HG02678 (cell line): ENCODE data around the gene CCDC158.
"Not testable (repeated sequence)": the region's sequence is repeated elsewhere in the genome, so short reads cannot be mapped to it uniquely, and the experiment has no call there.

Source experiments
- ATAC-seq: cut with Tn5 transposase; IDR thresholded peaks from one replicate; pipeline ENCODE4 v1.9.1; 2021; ENCODE audit warnings: mild to moderate bottlenecking, moderate library complexity; ENCODE audit not compliant: unreplicated experiment

The CCDC158 gene

DNA sequence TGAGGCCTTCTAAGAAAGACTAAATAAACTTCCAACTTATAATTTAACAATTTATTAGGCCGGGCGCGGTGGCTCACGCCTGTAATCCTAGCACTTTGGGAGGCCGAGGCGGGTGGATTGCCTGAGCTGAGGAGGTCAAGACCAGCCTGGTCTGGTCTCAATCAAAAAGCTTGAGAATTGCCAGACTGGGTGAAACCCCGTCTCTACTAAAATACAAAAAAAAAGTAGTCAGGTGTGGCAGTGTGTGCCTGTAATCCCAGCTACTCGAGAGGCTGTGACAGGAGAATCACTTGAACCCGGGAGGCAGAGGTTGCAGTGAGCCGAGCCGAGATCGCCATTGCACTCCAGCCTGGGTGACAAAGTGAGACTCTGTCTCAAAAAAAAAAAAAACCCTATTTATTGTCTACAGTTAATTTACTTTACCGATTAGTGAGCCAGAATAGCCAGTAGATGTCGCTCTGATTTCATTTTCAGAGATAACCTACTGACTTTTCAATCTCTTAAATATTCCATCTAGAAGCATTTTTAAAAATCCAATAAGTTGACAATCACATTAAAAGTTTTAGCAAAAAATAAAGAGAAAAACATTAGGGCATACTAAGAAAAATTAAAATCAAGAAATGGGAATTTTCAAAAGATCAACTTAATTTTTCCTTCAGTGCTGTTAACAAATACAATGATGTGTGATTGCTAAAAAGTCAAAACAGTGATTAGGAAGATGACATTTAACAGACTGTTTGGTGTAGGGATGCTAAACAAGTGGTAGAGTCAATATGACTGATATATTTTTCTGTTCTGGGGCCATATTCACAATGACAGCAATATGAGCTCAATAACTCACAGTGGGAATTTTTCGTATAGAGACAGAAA lies 9.8 kb upstream of the CCDC158 start:
- no peak for ATAC-seq

DNA sequence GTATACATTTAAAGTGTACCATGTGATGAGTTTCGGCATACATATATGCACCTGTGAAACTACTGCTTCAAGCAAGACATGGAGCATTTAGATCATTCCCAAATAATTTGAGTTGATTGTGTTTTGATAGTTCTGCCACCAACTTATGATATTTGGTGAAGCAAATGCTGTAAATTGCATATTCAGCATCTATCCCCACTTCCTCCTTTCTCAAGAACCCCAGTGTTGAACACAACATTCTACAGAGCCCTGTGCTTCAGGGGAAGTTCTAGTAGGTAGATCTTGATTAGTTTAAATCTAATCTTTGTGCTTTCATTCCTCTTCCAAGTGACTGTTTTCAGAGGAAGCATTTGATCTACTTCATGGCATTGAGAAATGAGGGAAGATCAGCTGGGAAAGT lies 8.7 kb upstream of the CCDC158 start:
- no peak for ATAC-seq

DNA sequence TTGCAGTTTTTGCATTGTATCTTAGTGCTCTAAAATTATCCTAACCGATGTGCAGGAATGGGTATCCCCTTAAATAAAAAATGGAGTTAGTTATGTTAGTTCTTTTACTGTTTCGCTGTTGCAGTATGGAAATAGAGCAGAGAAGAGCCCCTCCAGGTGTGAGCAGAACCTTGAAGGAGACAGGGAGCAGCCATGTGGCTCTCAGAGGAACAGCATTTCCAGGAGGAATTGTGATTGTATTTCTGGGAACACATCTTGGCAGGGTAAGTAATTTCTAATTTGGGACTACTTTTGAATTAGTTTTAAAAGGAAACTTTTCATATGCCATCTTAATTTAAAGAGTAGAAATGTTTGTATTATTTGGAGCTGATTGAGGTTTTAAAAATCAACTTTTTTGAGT lies 5.3 kb upstream of the CCDC158 start:
- no peak for ATAC-seq

GRCh38 chr4:76423159-76423558 lies 2.2 kb upstream of the CCDC158 start:
- ATAC-seq, result not testable (repeated sequence)

- ATAC-seq, result no peak
Measured at GRCh38 chr4:76420188-76420761, 666 bp downstream of the CCDC158 start.

- no peak for ATAC-seq
Measured at GRCh38 chr4:76410636-76411035, 10.3 kb downstream of the CCDC158 start.

DNA sequence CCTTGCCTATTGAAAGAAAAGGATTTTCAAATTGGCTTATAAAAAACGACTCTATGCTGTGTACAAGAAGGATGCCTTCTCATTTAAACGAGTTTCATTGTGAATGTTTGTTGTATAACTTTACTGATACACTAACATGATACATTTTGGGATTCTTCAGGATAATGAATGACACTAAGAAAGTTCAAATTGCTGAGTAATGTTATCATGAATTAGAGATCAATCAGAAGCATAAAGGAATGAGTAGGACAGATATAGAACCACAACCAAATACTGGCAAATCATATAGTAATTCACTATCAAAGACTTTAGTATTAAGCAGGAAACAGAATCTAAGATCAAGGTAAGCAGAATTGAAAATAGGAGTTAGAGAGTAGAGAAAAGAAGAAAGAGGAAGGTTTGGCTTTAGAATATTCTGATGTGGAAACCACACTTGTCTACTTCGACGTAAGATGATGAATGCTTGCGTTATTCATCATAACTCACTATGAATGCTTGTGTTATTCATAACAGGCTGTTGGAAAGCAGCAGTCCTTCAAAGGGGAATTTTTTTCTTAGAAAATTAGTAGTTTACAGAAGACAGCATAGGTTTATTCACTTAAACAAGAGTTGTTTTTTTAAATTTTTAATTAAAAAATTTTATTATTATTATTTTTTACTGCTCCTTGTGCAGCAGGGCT lies 13.4 kb downstream of the CCDC158 start:
- ATAC-seq, result no peak

DNA sequence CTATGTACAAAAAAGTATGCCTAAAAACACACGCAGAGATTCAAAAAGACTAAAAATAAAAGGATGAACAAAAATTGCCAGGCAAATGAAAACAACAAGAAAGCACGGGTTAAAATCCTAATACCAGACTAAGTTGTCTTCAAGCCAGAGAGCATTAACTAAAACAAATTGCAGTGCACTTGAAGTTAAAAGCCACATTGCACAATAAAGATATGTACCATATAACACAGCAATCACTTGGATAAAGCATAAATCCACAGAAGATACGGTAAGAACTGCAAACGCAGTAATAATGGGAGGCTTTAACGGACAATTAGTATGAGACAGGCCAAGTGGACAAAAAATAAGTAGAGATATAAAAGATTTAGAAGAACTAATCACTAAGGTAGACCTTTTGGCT lies 14.9 kb downstream of the CCDC158 start:
- ATAC-seq, result no peak

- no peak for ATAC-seq
Measured at GRCh38 chr4:76401654-76402053, 19.3 kb downstream of the CCDC158 start.

GRCh38 chr4:76388160-76388908 lies 32.6 kb downstream of the CCDC158 start:
- no peak for ATAC-seq

- ATAC-seq, result no peak
Measured at GRCh38 chr4:76386566-76387305, 34.2 kb downstream of the CCDC158 start.

DNA sequence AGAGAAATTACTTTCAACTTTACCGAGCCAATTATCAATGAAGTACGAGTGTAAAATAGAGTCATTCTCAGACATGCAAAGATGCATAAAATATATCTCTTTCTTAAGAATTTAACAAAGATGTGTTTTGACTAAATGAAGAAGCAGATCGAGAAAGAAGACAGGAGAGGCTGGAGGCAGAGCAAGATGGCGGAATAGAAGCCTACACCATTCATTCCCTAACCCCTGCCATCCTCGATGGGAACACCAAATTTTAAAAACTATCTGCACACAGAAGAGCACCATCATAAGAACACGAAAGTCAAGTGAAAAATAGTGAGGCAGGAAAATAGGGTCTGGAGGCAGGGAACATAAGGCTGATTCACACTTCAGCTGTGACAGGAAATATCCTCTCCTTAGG lies 35.0 kb downstream of the CCDC158 start:
- no peak for ATAC-seq

GRCh38 chr4:76384052-76384451 lies 36.9 kb downstream of the CCDC158 start:
- ATAC-seq, result no peak

- no peak for ATAC-seq
Measured at GRCh38 chr4:76383001-76383400, 37.9 kb downstream of the CCDC158 start.

DNA sequence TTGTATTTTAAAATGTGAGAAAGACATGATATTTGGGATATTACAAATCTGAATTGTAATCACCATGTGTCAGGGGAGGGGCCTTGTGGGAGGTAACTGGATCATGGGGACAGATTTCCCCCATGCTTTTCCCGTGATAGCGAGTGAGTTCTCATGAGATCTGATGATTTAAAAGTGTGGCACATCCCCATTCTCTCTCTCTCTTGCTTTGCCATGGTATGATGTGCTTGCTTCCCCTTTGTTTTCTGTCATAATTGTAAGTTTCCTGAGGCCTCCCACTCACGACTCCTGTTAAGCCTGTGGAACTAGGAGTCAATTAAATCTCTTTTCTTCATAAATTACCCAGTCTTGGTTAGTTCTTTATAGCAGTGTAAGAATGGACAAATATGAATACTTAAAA lies 39.0 kb downstream of the CCDC158 start:
- no peak for ATAC-seq

DNA sequence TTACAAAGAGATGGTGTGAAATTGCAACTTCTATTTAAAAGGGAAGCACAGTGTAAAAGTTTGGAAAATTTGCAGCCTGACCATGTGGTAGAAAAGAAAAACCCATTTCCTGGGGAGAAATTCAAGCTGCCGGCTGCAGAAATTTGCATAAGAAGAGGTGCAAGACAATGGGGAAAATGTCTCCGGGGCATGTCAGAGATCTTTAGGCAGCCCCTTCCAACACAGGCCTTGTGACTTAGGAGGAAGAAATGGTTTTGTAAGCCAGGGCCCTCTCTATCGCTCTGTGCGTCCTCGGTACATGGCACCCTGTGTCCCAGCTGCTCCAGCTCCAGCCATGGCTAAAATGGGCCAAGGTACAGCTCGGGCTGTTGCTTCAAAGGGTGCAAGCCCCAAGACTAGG lies 40.4 kb downstream of the CCDC158 start:
- ATAC-seq, result no peak

GRCh38 chr4:76377911-76378310 lies 43.0 kb downstream of the CCDC158 start:
- ATAC-seq, result no peak

DNA sequence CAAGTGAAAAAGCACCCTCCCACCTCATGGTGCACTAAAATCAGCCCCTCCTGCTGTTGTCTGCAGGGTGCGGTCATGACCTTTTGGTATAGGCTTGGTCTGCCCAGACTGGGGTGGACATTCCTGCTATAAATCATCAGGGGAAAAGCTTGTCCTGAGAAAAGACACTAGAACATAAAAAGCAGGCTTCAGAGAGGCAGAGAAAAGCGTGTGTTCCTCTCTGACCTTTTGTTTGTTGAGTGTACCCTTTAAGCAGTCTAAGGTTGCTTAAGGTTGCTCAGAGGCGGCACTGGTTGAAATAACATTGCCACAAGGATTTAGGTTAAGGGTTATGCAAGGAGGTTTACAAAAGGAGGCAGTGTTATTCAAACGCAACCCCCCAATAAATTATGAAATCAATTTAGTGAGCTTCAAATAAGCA lies 43.5 kb downstream of the CCDC158 start:
- no peak for ATAC-seq

DNA sequence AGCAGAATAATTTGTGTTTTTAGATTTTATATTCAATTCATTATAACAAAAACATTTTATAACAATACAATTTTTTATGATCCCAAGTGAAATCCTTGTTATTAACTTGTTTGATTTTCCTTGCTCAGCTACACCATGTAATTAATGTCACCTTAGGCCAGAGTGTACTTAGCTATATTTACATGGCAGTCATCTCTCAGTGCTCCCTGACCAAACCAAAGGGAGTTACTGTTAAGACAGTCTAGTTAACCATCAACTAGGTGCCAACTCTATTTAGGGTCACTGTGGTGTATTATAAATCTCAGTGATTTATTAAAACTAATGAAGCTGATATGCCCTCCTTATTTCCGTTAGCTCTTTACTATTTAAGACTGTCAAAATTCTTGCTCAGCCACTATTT lies 44.4 kb downstream of the CCDC158 start:
- no peak for ATAC-seq

DNA sequence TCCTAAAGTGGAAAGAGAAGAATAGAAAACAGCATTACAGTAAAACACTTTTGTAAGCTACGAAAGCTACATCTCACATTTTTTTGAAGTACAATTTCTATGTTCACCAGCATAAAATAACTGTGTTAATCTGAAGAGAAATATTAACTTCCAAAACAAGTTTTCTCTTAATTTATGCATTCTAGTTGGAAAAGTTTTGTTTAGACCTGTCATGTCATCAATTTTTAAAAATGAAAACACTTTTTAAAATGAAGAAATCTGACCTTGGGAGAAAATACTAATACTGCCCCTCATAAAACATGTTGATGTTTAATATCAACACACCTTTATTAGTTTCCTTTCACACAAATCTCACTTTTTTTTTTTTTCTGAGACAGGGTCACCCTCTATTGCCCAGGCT lies 45.2 kb downstream of the CCDC158 start:
- no peak for ATAC-seq

DNA sequence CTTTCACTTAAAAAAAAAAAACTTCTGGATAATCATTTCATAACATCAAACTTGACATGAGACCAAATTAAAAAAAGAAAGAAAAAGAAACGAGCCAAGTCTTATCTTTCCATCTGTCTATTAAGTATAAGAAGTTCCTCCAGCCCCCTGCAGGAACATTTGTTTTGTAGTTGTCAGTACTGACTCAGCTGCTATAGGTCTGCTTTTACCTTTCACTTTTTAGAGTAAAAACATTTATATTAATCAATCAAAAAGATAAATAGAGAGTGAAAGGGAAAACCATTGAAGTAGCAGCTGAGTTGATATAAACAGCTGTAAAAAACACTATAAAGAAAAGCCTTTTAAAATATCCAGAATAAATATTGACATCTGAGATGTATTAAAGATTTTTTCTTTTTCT lies 46.1 kb downstream of the CCDC158 start:
- ATAC-seq, result no peak
